Stimulated activated CD8-positive, alpha-beta memory T cell treated with anti-CD3 and anti-CD28 coated beads, Interleukin-12 subunit alpha, Interleukin-12 subunit beta, amount 100 ng/mL, for 4 hours (primary cell): ENCODE measurements around the gene GLCE.
"Not testable (repeated sequence)": the region's sequence is repeated elsewhere in the genome, so short reads cannot be mapped to it uniquely, and the experiment has no call there.

ENCODE experiments used
- DNase-seq: peaks from one replicate; pipeline ENCODE4 v3.0.0-alpha.2; 2020; ENCODE audit warnings: low read depth

The GLCE gene

DNA sequence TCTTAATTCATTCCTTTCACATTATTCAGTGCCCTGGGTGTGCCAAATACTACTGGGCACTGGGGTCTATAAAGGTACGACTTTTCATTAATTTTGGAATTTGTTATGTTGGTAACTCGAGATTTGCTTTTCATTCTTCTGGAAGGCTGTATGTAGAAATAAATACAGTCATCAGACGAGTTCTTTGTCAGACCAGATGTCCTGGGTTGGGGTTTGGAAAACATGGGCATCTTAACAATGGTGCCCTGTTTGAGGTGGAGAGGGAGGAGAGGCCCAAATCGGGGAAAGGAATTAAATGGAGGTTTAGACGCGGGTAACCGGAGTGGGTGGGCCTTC, 662 bp upstream of the GLCE start:
- DNase-seq, result no peak

DNA sequence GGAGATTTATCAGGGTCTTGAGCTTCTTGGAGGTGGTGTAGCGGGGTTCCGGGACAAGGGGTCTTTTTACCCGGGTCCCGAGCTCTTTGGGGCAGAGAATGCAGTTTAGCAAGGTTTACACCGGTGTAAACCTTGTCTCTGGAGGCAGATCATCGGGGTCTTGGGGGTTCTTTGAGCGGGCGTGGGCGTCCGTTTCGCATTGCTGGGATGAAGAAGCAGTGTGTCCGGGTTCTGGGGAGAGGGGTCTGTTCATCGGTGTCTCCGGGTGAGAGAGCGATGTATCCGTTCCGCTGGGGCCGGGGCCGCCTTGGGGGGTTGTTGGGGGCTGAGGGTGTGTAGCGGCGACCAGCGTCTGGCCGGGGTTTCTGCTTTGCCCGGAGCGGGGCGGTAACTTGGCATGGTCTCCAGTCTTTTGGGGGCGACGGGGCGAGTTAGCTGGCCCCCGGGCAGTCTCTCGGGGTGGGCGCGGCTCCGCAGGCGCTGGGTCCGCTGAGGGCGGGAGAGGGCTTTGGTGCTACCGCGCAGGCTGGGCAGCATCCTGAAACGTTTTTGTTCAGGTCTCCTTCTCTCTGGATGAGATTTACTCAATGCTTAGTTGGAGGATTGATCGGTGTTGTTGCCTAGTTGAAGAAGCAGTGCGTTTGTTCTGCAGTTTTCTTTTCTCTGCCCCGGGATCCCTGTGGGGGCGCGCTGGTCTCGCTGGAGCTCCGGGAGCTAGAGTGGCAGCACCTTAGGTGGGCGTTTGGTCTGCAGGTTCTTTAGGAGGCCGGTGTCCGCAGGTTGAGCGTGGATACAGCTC, 843 bp downstream of the GLCE start:
- no peak for DNase-seq

DNA sequence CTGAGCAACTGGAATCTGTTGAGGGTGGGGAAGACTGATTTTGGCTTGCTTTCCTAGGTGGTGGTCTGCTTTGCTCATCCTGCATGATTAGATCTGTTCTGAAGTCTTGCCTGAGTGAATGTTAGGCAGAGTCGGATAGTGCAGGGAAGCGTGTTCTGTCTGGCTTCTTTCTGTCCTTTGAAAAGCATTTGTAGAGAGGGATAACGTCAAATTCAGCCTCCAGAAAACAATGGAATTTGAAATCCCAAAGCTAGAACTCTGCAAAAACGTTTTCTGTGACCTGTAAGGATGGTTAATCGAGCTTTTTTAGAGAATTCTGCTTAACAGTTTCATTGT, 1.4 kb downstream of the GLCE start:
- no peak for DNase-seq

DNA sequence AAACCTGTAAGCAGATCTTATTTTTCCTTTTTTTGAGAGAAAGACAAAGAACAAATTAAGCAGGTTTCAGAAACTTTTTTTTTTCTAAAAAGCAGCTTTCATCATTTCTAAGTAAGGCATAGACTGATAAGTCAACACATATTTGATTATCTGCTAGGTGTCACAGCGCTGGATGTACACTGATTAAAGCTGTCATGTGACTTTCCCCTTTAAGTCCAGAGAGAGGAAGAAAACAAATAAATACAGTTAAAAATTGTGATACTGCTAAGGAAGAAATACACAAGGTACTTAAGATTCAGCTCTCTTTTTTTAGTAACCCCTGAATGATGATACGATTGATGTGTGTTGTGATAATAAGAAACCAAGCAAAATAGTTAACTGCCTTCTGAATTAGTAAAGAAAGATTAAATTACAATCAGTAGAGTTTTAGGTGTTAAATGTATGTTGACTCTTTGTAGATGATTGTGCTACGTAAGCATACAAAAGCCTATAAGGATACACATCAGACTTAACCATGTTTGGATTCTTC, 2.8 kb downstream of the GLCE start:
- no peak for DNase-seq

DNA sequence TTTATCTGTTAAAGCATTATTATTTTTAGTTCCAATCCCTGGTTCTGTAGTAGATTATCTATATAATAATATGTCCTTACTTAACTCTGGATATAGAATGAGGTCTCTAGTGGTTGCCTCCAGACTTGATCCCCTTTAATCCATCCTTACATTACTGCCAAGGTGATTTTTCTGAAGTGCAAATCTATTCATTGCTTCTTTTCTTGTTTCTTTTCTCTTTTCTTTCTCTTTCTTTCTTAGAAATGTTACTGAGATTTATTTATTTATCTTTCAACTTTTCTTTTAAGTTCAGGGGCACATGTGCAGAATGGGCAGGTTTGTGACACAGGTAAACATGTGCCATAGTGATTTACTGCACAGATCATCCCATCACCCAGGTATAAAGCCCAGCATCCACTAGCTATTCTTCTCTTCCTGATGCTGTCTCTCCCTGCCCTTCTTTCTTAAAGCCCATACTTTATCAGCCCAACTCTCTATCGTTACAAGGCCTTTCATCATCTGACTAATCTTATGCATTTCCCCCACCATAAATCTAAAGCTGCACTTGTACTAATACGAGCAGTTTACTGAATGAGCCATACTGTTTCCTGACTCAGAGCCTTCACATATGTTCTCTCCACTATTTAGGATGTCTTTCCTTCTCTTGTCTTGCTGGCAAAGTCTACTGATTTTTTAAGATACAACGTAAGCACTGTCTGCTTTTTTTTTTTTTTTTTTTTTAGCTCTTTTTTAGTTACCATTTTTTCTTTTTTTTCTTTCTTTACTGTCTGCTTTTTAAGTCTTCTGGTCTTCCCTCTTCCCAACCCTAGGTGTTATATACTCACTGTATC, 4.6 kb downstream of the GLCE start:
- no peak for DNase-seq

DNA sequence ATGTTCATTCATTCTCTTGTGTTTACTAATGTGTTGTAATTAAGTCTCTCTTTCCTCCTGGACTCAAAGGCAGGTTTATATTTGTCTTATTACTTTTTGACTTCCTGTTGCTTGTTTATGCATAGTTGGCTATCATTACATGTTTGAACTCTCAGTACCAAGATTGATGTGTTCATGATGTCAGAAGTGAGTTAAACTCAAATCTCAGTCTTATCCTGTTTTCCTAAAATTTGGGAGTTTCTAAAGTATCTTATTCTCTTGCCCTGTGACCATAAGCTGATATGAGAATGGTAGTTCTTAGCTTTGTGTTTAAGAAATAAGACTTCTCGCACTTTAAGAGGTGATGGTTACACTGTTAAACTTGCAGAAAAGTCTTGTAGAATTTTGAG, 5.2 kb downstream of the GLCE start:
- DNase-seq, result no peak

DNA sequence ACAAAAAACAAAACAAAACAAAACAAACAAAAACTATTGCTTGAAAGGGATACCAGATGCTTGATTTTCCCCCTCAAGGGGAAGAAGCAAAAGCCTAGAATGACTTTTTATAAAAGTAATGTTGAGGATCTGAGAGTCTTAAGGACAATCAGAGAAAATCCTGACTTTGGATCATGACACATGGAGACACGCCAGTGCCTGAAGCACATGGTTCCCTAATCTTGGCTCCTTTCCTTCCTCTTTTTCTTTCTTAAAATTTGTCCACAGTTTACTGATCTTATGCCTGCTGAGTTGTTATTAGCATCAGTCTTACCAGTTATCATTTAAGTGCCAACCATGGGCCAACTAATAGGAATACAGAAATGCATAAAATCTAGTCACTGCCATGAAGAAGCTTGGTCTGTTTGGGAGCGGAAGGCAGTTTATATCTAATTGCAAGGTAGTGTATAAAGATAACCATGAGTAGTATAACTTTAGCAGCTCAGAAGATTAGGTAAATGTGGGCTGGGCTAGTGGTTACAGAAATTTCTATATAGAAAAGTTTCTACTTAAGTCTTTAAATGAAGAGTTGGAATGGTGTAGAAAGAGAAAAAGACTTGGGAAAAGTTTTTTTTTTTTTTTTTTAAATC, 6.9 kb downstream of the GLCE start:
- DNase-seq, result no peak

DNA sequence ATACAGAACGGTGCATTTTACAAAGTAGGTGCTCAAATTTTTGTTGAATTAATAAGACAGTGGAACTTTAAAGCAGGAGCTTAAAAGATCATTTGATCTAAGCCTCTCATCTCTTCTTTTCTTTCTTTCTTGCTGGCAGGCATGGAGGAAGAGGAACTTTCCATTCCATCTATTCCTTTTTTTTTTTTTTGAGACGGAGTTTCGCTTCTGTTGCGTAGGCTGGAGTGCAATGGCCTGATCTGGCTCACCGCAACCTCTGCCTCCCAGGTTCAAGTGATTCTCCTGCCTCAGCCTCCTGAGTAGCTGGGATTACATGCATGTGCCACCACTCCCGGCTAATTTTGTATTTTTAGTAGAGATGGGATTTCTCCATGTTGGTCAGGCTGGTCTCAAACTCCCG, 7.9 kb downstream of the GLCE start:
- not testable (repeated sequence) for DNase-seq

DNA sequence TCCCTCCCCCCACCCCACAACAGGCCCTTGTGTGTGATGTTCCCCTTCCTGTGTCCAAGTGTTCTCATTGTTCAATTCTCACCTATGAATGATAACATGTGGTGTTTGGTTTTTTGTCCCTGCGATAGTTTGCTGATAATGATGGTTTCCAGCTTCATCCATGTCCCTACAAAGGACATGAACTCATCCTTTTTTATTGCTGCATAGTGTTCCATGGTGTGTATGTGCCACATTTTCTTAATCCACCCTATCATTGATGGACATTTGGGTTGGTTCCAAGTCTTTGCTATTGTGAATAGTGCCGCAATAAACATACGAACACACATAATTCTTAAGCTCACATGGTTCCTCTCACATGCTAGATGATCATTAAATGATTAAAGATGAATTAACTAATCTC, 9.1 kb downstream of the GLCE start:
- not testable (repeated sequence) for DNase-seq

DNA sequence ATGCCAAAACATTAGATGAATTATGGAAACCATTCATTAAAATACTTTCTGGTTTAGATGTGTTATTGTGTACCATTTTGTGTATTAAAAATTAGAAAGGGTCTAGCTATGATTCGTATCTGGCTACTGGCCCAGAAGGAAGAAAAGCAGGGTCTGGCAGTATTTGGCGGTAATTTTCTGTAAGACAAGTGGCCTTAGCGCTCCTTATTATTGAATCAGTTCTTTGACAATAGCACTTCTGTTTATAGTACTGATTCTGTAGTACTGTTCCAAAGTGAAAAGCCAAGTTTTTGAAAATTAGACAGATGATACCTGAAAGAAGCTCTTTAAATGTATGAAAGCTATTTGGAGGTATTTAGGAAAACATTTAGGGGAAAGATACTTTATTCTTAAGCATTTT, 10.2 kb downstream of the GLCE start:
- DNase-seq, result no peak

DNA sequence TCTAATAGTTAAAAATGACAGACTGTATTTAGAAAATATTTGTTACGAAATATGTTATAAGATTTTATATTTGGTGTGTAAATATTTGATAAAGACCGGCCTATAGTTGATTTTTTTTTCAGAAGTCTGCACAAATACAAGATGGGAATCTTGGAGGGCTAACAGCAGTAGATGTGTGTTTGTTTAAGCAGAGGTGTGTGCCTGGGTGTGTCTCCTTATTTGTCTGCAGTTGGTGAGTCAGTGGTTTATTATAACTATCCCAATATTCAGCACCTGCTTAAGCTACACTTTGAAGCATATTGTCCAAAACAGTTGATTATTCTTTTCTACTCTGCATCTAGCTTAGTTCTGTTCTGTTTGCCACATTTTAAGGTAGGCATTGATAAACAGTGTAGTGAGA, 12.4 kb downstream of the GLCE start:
- DNase-seq, result no peak

DNA sequence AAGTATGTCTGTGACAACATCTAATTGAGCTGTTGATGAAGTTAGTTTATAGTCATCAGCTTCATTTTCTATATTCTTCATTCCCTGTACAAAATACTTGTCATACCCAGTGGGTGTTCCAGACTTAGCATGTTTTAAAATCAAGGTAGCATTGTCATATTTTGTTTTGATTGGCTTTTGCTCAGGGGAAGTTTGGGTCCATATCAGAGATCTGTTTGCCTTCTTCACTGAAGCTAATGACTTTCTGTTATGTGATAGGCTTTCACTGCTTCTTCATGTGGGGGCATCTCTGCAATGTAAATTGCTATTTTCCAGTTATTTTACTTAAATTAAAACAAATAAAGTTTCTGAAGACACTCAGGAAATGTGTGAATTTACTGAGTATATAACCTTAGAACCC, 15.1 kb downstream of the GLCE start:
- DNase-seq, result no peak

DNA sequence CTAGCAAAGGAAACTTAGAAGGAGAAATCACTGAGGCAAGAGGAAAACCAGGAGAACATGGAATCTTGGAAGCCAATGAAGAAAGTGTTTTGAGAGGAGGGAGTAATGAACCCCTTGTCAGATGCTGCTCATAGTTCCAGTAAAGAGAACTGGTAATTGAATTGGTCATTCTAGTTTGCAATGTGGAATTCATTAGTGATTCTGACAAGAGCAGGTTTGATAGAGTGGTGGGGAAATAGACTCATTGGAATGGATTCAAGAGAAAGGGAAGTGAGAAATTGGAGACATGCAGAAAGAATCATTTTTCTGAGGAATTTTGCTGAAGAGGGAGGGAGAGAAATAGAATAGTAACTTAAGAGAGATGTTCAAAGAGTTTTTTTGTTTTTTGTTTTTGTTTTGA, 21.0 kb downstream of the GLCE start:
- no peak for DNase-seq

DNA sequence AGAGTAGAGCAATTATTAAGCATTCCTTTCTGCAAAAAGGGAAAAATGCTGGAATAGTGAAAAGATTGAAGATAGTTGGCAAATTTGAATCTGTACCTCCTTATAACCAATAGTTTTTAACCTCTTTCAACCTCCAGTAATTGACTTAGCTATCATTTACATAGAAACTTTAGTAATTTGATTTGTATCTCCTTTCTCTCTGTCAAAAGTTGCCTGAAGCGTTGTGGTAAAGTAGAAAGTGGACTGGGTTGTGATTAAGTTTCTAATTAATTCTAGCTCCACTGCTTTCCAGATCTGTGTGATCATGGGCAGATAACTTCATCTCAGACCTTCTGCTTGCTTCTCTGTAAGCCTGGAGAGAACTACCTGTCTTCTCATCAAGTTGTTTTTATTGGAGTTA, 24.8 kb downstream of the GLCE start:
- DNase-seq, result no peak

DNA sequence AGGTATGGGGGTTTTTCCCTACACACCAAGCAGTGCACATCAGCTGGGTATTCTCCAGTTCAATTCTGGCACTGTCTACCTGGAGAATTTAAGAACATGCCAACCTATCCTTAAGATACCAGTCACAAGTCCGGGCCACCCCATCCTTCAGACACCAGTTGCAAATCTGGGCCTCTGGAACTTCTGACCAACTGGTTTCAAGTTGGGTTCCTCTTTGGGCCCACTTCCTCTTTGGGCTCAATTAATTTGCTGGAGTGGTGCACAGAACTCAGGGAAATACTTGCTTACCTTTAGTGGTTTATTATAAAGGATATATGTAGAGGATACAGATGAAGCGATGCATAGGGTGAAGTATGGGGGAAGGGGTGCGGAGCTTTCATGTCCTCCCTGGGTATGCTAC, 25.3 kb downstream of the GLCE start:
- no peak for DNase-seq

DNA sequence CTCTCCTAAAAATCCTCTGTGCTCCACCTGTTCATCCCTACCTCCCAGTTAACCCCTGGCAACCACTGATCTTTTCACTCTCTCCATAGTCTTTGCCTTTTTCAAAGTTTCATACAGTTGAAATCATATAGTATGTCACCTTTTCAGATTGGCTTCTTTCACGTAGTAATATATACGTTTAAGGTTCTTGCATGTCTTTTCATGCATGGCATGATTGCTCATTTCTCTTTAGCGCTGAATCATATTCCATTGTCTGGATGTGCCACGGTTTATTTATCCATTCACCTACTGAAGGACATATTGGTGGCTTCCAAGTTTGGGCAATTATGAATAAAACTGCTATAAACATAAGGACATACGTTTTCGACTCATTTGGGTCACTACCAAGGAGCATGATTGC, 28.7 kb downstream of the GLCE start:
- DNase-seq, result no peak

DNA sequence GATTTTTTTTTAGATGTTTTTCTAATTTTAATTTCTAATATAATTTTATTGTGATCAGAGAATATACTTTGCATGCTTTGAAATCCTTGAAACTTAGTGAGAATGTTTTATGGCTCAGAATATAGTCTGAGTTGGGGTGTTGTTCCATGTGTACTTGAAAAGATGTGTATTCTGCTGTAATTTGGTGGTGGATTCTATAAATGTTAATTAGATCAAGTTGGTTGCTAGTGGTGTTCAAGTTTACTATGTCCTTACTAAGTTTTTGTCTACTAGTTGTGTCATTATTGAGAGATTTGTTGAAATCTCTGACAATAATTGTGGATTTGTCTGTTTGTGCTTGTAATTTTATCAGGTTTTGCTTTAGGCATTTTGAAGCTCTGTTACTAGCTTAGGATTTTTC, 29.7 kb downstream of the GLCE start:
- no peak for DNase-seq

DNA sequence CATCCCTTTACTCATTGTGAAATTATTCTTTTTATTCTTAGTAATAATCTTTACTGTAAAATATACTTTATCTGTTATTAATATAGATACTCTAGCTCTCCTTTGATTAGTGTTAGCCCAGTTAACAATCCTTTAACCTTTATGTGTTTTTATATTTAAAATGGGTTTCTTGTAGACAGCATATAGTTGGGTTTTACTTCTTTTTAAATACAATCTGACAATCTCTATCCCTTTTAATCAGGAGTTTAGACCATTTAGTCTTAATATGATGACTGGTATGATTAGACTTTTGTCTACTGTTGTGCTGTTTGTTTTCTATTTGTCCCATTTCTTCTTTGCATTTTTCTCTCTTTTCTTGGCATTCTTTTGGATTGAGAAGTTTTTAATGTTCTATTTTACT, 30.1 kb downstream of the GLCE start:
- DNase-seq, result no peak

DNA sequence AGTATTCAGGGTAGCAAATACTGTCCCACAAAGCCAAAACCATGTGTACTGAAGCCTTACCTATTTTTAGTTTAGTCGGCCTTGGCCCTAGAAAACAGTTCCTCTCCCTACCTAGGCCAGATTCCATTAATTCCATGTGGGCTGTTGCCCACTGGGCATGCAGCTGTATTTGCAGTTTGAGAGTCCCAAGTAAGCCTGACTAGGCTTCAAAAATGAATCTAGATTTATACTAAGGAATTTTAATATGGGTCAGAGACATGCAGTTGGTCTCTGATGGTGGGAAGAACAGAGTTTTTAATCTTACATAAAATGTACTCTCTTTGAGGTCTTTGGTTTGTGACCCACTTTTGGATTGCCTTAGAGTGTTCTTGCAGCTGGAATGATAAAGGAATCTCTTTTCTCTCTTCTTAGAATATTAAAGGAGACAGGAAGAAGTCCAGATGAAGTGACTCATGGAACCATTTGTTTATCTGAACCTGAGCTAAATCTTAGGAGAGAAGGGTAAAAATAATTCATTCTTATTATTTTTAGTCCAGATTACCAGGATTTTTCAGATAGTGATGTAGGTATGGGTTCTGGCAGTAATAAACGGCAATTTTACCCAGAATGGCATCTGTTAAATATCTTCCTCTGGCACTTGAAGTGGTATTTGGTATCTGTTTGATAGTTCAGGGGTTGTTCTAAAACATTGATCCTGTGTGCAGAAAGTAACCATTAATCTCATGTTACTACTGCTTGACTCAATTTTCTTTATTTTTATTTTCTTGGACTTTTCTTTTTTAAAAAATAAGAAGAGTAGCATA, 33.8 kb downstream of the GLCE start:
- no peak for DNase-seq

DNA sequence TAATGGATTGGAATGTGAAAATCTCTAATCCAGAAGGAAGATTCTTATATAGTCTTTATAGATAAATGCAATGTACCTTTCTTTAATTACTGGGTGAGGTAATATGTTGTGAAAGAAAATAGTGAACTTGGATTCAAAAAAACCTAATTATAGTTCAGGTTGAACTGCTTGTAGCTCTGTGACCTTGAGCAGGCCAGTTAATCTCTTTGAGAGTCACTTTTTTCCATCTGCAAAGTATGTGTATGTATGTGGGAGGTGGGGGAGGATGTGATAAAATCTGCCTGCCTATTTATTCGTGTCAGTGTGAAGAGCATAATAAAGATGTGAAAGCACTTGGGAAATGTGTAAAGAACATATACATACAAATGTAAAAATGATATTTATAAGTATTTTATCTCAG, 34.4 kb downstream of the GLCE start:
- no peak for DNase-seq

DNA sequence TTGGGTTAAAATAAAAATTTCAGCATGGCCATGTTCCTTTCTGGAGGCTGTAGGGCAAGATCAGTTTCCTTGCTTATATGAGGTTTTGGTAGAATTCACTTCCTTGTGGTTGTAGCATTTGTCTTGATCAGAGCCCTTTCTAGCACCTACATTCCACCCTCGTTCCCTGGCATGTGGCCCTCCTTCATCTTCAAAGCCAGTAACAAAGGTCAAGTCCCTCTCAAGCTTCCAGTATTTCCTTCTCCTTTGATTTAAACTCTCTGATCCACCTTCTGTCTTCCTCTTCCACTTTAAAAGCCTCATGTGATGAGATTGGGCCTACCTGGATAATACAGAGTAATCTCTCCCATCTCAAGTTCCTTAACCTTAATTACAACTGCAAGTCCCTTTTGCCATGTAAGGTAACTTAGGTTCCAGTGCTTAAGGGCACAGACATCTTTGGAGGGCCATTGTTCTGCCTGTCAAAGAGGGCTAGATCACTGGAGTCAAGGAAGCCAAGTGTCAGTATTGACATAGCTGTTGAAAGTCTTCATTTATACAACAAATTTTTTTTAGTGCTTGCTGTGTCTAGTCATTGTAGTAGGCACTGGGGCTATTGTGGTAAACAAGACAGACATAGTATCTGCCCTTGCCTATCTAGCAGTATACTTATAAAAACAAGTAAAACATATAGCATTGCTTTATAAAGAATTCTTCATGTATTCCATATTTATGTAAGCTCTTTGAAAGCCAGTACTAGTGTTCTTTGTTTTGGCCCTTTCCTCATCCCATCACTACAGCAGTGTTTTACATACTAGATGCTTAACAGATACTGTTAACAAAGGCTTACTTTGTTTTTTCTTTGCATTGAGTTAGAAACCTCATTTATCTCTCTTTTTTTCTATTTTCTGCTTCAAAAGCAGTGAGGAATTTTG, 40.7 kb downstream of the GLCE start:
- no peak for DNase-seq
